ENCODE data around the gene HPCA.

- TF ChIP-seq CEBPB (IDR thresholded peaks at IDR 0.05) (no peak), MAX (IDR thresholded peaks at IDR 0.05) (no peak), TAF1 (IDR thresholded peaks at IDR 0.05; ENCODE audit: low read depth) (no peak), TCF12 (IDR thresholded peaks at IDR 0.05; ENCODE audit: low read depth) (no peak), RAD21 (IDR thresholded peaks at IDR 0.05; ENCODE audit: low read depth) (no peak), EP300 (IDR thresholded peaks at IDR 0.05; ENCODE audit: borderline replicate concordance) (no peak), YY1 (IDR thresholded peaks at IDR 0.05; ENCODE audit: low read depth) (no peak)
- TF ChIP-seq, protein P1, sequence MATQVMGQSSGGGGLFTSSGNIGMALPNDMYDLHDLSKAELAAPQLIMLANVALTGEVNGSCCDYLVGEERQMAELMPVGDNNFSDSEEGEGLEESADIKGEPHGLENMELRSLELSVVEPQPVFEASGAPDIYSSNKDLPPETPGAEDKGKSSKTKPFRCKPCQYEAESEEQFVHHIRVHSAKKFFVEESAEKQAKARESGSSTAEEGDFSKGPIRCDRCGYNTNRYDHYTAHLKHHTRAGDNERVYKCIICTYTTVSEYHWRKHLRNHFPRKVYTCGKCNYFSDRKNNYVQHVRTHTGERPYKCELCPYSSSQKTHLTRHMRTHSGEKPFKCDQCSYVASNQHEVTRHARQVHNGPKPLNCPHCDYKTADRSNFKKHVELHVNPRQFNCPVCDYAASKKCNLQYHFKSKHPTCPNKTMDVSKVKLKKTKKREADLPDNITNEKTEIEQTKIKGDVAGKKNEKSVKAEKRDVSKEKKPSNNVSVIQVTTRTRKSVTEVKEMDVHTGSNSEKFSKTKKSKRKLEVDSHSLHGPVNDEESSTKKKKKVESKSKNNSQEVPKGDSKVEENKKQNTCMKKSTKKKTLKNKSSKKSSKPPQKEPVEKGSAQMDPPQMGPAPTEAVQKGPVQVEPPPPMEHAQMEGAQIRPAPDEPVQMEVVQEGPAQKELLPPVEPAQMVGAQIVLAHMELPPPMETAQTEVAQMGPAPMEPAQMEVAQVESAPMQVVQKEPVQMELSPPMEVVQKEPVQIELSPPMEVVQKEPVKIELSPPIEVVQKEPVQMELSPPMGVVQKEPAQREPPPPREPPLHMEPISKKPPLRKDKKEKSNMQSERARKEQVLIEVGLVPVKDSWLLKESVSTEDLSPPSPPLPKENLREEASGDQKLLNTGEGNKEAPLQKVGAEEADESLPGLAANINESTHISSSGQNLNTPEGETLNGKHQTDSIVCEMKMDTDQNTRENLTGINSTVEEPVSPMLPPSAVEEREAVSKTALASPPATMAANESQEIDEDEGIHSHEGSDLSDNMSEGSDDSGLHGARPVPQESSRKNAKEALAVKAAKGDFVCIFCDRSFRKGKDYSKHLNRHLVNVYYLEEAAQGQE (IDR thresholded peaks at IDR 0.05; ENCODE audit: low read depth) = no peak
Observed at GRCh38 chr1:32898958-32899357, 12.7 kb downstream of the HPCA start.

Measured in Ishikawa (cell line).